Activated T-cell treated with anti-CD3 and anti-CD28 coated beads for 1 hour (primary cell): Measurements from ENCODE around the gene CSNK1A1.
"Not testable (repeated sequence)": the region's sequence is repeated elsewhere in the genome, so short reads cannot be mapped to it uniquely, and the experiment has no call there.

Experiments used
- DNase-seq: peaks from one replicate; pipeline ENCODE4 v3.0.0-alpha.2; 2020; ENCODE audit warnings: low read depth

Gene CSNK1A1

GRCh38 chr5:149528281-149529060 is 22.8 kb downstream of the CSNK1A1 start:
- DNase-seq = no peak

DNA sequence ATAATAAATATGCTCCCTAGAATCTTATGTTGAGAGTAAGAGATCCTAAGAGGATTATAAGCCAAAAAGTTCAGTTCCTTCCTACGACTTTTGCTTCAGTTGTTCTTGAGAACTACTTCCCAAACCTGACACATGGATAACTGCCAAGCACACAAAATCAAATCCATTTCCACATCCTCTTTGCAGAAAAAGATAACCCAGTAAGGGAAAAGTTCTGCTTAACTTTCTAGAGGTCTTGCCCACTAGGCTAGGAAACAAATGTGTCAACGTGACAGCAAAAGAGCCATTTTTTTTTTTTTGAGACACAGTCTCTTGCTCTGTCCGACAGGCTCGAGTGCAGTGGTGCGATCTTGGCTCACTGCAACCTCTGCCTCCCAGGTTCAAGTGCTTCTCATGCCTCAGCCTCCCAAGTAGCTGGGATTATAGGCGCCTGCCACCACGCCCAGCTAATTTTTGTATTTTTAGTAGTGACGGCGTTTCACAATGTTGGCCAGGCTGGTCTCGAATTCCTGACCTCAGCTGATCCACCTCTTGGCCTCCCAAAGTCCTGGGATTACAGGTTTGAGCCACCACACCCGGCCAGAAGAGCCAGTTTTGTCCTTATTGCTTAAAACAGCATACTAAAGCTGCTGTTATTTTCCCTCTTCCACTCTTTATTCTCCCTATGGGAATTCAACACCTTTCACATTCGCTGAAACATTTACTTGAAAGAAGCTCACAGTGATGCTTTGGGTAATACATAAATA is 24.2 kb downstream of the CSNK1A1 start:
- no peak for DNase-seq

GRCh38 chr5:149521739-149522685 is 29.2 kb downstream of the CSNK1A1 start:
- DNase-seq = no peak

DNA sequence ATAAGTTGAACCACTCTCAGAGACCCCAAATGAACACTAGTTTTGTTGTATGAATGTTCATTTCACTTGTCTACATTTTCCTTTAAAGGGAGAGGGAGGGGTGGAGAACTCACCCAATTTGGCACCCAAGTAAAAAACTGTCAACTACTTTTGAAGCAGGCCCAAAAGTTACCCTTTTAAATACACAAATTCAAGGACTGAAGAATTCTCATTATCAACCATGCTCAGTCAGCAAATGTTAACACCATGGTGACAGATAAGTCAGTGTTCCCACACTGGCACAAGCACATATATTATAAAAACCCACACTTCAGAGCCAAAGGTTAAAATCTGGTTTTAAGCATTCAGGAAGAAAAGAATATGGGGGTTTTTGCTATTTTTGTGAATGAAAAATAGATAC is 31.6 kb downstream of the CSNK1A1 start:
- no peak for DNase-seq

DNA sequence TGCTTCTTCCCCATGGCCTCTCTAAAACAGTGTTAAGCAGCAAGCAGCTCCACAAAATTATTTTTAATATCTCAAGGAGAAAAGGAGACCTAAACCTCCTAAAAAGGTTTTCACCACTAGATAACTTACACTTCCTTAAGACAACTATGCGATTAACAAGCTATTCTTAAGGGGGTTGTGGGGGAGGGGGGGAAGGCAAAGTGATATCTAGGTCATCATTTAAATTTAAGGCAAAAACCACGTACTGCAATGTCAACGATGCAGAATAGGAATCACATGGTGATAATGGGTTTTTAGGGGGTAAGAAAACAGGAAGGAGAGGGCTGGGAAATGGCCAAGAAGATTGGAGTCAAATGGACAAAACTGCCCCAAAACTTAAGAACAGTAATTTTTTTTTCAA is 32.6 kb downstream of the CSNK1A1 start:
- DNase-seq = no peak

GRCh38 chr5:149517461-149518122 is 33.6 kb downstream of the CSNK1A1 start:
- no peak for DNase-seq

DNA sequence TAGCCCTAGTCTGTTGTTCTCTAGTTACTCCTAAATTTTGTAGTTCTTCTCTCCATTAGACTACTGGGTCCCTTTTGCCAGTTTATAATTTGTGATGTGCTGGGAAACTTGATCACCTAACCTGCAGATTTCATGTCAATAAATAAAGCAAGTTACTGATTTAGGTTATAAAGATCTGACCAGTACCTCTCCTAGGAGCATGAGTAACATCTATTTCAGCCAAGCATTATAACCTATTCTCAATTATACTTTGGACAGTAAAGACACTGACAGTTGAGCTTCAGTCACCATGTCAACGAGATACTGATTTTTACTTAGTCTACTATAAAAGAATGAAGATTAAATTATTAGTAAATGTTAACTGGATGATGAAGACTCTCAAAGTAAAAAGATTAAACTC is 36.7 kb downstream of the CSNK1A1 start:
- no peak for DNase-seq

DNA sequence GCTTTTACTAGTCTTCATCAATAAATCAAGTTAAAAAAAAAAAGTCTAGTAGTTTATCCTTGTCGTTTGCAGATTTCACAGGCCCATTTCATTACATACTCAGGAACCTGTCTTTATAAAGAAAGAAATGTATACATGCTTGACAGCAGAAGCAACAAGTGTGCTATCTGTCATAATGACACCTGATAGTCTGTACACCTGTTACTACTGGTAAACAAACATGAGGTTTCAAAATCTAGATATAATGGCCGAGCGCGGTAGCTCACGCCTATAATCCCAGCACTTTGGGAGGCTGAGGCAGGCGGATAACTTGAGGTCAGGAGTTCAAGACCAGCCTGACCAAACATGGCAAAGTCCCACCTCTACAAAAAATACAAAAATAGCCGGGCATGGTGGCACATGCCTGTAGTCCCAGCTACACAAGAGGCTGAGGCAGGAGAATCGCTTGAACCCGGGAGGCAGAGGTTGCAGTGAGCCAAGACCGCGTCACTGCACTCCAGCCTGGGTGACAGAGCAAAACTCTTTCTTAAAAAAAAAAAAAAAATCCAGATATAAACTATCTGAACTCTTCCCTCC is 37.8 kb downstream of the CSNK1A1 start:
- DNase-seq = not testable (repeated sequence)

DNA sequence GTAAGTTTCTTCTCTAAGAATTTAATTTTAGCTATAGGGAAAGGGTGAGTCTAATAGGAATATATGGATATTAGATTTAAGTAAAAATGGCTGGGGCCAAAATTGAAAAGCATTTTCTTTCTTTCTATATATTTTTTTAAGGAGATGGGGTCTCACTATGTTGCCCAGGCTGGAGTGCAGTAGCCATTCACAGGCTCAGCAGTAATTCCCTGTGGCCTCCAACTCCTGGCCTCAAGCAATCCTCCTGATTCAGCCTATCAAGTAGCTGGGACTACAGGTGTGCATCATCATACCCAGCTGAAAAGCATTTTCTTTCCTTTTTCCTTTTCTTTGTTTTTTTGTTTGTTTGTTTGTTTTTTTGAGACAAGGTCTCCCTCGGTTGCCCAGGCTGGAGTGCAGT is 41.1 kb downstream of the CSNK1A1 start:
- no peak for DNase-seq

DNA sequence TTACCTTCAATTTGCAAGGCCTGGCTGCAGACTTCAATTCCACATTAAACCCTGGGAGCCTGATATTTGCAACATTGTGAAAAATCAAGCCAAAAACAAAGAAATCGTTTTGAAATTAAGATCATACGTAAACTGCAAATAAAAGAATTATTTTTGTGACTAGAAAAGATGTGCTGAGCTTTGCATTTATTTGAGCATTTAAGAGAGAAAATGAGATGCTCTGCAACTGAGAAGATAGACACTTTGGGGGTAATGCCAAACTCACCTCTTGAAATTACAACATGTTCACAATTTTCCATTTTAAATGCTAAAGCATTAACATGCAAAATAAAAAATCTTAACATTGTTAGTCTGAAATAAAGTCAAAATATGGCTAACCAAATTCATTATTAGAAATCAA is 46.6 kb downstream of the CSNK1A1 start:
- no peak for DNase-seq

DNA sequence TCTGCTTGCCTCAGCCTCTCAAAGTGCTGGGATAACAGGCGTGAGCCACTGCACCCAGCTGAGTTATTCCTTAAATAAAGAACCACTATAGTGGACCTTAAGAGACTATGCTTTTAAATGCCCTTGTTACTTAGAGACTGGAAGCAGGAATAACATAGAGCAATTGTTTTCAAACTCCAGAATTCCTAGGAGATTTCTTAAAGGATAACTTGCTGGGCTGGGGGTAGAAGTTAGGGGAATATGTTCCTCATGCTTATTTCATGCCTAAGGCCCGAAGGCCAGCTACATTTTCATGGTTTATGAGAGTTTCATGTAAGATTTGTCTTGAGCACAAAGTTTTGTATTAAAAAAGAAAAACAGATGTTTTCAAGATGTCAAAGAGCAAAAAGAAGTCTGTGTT is 48.2 kb downstream of the CSNK1A1 start:
- no peak for DNase-seq

DNA sequence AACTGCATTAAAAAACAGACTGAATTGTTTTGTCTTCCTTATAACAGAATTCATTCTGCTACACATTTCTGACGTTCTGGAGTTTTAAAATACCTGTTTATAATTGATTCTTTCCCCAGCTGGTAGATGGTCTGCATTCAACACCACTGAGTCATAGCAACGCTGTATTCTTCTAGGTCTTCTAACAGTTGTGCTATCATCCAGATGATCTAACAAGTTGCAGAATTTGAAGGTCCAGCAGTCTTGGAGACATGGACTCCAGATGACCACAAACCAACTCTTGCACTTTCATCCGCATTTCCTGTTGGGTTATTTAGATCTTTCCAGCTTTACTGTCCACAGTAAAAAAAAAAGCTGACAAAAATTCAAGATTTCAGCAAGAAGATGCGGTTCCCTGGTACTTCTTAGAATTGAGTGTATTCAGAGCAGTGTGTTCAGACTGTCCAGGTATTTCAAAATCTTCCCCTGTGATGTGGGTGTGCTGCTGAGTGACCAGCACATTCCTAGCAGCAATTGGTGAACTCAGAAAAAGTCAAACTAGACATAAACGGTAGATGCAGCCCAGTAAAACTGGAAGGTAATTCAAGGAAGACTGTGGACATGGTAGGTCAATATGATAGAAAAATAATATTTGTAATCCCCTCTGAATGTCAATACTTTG is 50.2 kb downstream of the CSNK1A1 start:
- DNase-seq = no peak

DNA sequence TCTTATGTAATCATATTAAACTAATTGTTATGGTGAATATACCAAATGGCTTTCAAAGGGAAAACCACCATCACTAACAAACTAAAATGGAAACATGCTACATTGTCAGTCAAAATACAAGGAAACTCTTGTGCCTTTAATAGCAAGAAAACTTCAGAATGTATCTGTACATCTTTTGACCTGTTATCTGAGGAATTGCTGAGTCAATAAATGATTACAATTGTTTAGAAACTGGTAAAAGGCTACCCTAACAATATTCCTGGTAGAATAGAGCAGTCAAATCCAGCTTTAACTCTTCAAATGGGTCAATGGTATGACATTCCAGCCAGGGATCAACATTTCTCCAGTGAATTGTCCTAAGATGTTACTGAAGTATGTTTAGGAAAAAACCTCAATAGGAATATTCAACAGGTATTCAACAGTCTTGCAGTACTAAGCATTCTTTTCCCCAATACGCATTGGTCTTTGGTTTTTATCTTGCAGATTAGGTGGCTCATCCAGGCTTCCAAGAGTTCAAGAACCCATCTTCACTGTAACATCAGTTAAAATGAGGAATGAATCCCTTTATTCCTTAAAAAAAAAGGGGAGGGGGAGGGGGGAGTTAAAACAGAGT is 52.4 kb downstream of the CSNK1A1 start:
- DNase-seq = no peak

GRCh38 chr5:149497357-149497756 is 53.9 kb downstream of the CSNK1A1 start:
- no peak for DNase-seq

- no peak for DNase-seq
Measured at GRCh38 chr5:149496917-149497316, 54.3 kb downstream of the CSNK1A1 start.

- DNase-seq = no peak
Measured at GRCh38 chr5:149496166-149496565, 55.1 kb downstream of the CSNK1A1 start.

DNA sequence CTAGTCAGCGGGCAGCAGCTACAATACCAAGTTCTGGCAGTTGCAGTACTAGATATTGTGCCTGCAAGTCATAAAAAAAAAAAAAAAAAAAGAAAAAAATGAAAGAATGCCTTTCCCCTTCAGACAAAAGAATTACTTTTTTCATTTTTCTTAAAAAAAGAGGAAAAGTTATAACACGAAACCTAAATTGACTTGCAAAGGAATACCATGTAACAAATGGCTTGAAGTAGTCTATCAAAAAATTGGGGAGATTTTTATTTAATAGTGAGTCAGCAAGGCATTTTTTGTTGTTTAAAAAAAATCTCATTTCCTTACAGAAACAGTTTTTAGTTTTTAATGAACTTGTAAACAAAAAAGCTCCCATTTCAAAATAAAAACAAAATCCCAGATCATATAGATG is 55.6 kb downstream of the CSNK1A1 start:
- DNase-seq = no peak

DNA sequence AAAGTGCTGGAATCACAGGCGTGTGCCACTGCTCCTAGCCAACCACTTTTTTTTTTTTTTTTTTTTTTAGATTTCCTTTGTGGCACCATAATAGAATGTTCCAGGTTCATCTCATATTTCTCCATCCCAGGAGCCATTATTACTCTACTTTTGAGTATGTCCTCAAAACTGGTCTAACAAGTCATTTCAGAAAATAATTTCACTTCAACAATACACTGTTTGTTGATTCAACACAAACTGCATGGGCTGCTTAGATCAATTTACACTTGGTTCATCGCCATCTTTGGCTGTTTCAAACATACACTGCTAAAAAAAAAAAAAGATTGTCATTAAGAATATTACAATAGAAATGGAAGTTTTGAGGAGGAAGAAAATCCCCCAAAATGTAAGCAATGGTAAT is 57.9 kb downstream of the CSNK1A1 start:
- DNase-seq = no peak

DNA sequence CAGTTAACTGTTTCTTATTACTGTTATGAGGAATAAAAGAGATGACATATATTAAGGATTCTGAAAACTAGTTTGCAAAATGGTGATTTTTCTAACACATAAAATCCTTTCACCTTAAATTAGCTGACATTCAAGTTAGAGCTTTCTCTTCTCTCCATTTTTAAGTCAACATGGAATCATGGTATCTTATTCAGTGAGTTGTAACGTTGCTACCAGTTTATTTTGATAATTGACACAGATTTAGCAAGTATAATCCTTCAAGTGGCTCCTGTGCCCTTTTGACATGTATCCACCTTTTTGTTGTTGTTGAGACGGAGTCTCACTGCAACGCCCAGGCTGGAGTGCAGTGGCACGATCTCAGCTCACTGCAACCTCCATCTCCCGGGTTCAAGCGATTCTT is 58.5 kb downstream of the CSNK1A1 start:
- DNase-seq = no peak
